NT2/D1 (cell line): ENCODE data around the gene SLC35E2B.
"Not testable (repeated sequence)": the region's sequence is repeated elsewhere in the genome, so short reads cannot be mapped to it uniquely, and the experiment has no call there.

Source experiments
- SUZ12 ChIP-seq: IDR thresholded peaks from 2 replicates; pipeline ENCODE4 v1.6.1; 2011; ENCODE audit not compliant: insufficient read length, insufficient read depth; ENCODE audit errors: extremely low read depth
- YY1 ChIP-seq: IDR thresholded peaks from 2 replicates; pipeline ENCODE4 v1.6.1; 2011; ENCODE audit not compliant: insufficient read length, insufficient read depth
- ZNF274 ChIP-seq: IDR thresholded peaks from 2 replicates; pipeline ENCODE4 v1.6.1; 2011; ENCODE audit warnings: mild to moderate bottlenecking, low read depth, low read length

DNA sequence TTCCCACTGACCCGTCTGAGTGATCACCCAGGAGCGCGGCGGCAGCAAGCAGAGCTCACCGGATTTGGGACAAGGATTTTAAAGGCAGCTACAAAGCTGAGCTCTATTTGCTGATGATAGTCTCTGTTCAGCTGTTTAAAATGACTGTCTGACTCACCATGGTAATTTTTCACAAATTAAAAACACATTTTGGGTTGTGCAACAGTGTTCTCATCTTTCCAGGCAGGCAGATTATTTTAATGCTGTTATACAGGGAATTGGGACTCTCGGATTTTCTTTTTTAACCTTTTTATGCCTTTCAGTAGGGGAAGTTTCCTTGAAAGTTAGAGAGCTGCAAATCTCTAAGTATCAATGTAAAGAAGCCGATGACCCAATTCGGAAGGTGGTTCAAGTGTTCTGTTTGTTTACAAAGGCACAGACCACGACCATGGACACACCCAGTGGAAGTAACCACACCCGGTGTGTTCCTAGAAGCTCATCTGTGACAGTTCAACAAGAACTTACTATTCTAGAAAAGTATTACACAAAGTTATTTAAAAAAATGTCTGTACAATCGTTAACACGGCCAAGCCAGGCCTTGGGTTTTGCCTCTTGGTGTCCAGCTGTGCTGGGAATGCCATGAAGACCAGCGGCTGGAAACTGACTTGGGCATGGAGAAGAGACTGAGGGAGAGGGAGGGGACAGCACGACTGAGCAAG is 35.9 kb upstream of the SLC35E2B start:
- TF ChIP-seq SUZ12, ZNF274, YY1: not testable (repeated sequence)
